ENCODE data around the gene WBP1.

- TF ChIP-seq CTCF (IDR thresholded peaks at IDR 0.05): no peak
- TF ChIP-seq POLR2A (IDR thresholded peaks at IDR 0.05): no peak
Observed at GRCh38 chr2:74417763-74418162, 40.5 kb upstream of the WBP1 start.

Measured in thyroid gland (tissue), 4 donors.